H1 (cell line): ENCODE data around the gene COL4A1. TPM values are rescaled to one million over a fixed set of nuclear protein-coding genes. Genes with fewer than 3 reads are reported as not detected.

Experiments used
- CEBPB ChIP-seq: IDR thresholded peaks from 2 replicates; pipeline ENCODE4 v1.6.1; 2012; ENCODE audit warnings: low read depth, low read length
- CHD2 ChIP-seq: IDR thresholded peaks from 2 replicates; pipeline ENCODE4 v1.6.1; 2012; ENCODE audit warnings: low read length, improper control_type of control experiment
- polyA plus RNA-seq, 7 experiments: library from polyadenylated mRNA; depleted of rRNA in 3 of 7; stranded (reverse) in 5 of 7; unstranded in 2 of 7; fragments of >200 nt in 5 of 7; fragments of 200-250 nt in 2 of 7; gene quantifications; 1 replicate in 5 of 7; 2 replicates in 1 of 7; 4 replicates in 1 of 7; pipeline versions ENCODE4 v1.2.1 to v1.2.3, GENCODE V29; 2011 to 2013; ENCODE audit warnings: missing spikeins in 2 of 7, mixed read lengths in 2 of 7
- total RNA-seq: library from RNA; stranded (reverse); fragmentation: NEBNext Ultra II Directional; extraction: Animal tissue kit (Norgen Biotek cat#: 25700); gene quantifications from 2 replicates; pipeline ENCODE4 v1.2.1, GENCODE V29; 2021

Gene COL4A1
- total and polyA plus RNA-seq, 2 of the 8 experiments (the other 6 are each of a cell fraction or from before 2014, with no cell fraction given) = 30.7 to 82.0 TPM

GRCh38 chr13:110103534-110103933 is 203.4 kb downstream of the COL4A1 start (continued):
- TF ChIP-seq CHD2 (no peak), CEBPB (no peak)
